Type B pancreatic cell (in vitro differentiated cells): ENCODE measurements around the gene SEPTIN2. TPM values are rescaled to one million over a fixed set of nuclear protein-coding genes. Genes with fewer than 3 reads are reported as not detected.
A peak's percentile ranks its signal among the peaks of the same experiment; 100 is the strongest.

Source experiments
- DNase-seq: peaks from one replicate; pipeline ENCODE4 v3.0.0; 2021; ENCODE audit warnings: mixed read lengths; ENCODE audit not compliant: unreplicated experiment; ENCODE audit errors: extremely low spot score
- H3K27ac Mint-ChIP-seq: 2 replicates; pipeline ENCODE4 v1.8.0; 2021; ENCODE audit warnings: mild to moderate bottlenecking, mixed read lengths
- H3K27me3 Mint-ChIP-seq: 2 replicates; pipeline ENCODE4 v1.8.0; 2021; ENCODE audit warnings: mixed read lengths
- H3K36me3 Mint-ChIP-seq: 2 replicates; pipeline ENCODE4 v1.8.0; 2021; ENCODE audit warnings: mixed read lengths
- H3K4me1 Mint-ChIP-seq: one replicate; pipeline ENCODE4 v1.8.0; 2021; ENCODE audit warnings: mixed read lengths; ENCODE audit not compliant: unreplicated experiment
- H3K4me3 Mint-ChIP-seq: 2 replicates; pipeline ENCODE4 v1.8.0; 2021; ENCODE audit warnings: mild to moderate bottlenecking, mixed read lengths
- H3K9me3 Mint-ChIP-seq: 2 replicates; pipeline ENCODE4 v1.8.0; 2021; ENCODE audit warnings: mixed read lengths
- CTCF ChIP-seq: fragments of 200-600 bp; sonication (generic); conservative IDR thresholded peaks from 2 replicates; pipeline ENCODE4 v1.5.0; 2021; ENCODE audit warnings: antibody characterized with exemption, mild to moderate bottlenecking
- total RNA-seq: library from RNA; stranded (reverse); gene quantifications from 2 replicates; pipeline ENCODE4 v1.2.1, GENCODE V29; 2021; ENCODE audit warnings: low replicate concordance

SEPTIN2 gene
- total RNA-seq, 1 donor from 2014 or later, result 425 TPM

- no peak for TF ChIP-seq CTCF
- DNase-seq, result no peak
- Mint-ChIP-seq H3K9me3 (no peaks in the 10 kb centered on the region), H3K27me3 (no peaks in the 10 kb centered on the region), H3K27ac (peak overlapping the region; percentile 98), H3K4me1 (peaks cover 43% of the 10 kb centered on the region), H3K36me3 (peaks cover 35% of the 10 kb centered on the region), H3K4me3 (peak overlapping the region; percentile 96)
Measured at GRCh38 chr2:241269707-241270520, 45.8 kb upstream of the SEPTIN2 start.

- Mint-ChIP-seq H3K4me3 (peak overlapping the region; percentile 96), H3K4me1 (peaks cover 43% of the 10 kb centered on the region), H3K9me3 (peaks cover 4% of the 10 kb centered on the region), H3K36me3 (peaks cover 38% of the 10 kb centered on the region), H3K27me3 (no peaks in the 10 kb centered on the region), H3K27ac (peak overlapping the region; percentile 98)
- no peak for DNase-seq
- TF ChIP-seq CTCF, result no peak
Measured at GRCh38 chr2:241270531-241270930, 45.2 kb upstream of the SEPTIN2 start.

GRCh38 chr2:241271706-241272302, 43.9 kb upstream of the SEPTIN2 start:
- Mint-ChIP-seq H3K27me3 (no peaks in the 10 kb centered on the region), H3K36me3 (peaks cover 32% of the 10 kb centered on the region), H3K4me3 (peak overlapping the region; percentile 96), H3K4me1 (peaks cover 43% of the 10 kb centered on the region), H3K9me3 (peaks cover 7% of the 10 kb centered on the region), H3K27ac (peak overlapping the region; percentile 98)
- no peak for TF ChIP-seq CTCF
- peak; percentile 77 for DNase-seq

- peak overlapping the region; percentile 86 for H3K4me3 Mint-ChIP-seq
- no peaks in the 10 kb centered on the region for H3K27me3 Mint-ChIP-seq
- no peak for TF ChIP-seq CTCF
- H3K9me3 Mint-ChIP-seq, result peaks cover 7% of the 10 kb centered on the region
- H3K27ac Mint-ChIP-seq, result peak overlapping the region; percentile 81
- peaks cover 34% of the 10 kb centered on the region for H3K36me3 Mint-ChIP-seq
- peaks cover 43% of the 10 kb centered on the region for H3K4me1 Mint-ChIP-seq
- DNase-seq, result peak; percentile 77
Measured at GRCh38 chr2:241272303-241273209, 43.2 kb upstream of the SEPTIN2 start.

- peaks cover 39% of the 10 kb centered on the region for H3K4me1 Mint-ChIP-seq
Measured at GRCh38 chr2:241273210-241274020, 42.3 kb upstream of the SEPTIN2 start.

More at GRCh38 chr2:241273210-241274020, 42.3 kb upstream of the SEPTIN2 start:
- H3K36me3 Mint-ChIP-seq, result peaks cover 26% of the 10 kb centered on the region
- H3K4me3 Mint-ChIP-seq, result peak overlapping the region; percentile 86
- H3K27me3 Mint-ChIP-seq, result no peaks in the 10 kb centered on the region
- no peak for DNase-seq
- TF ChIP-seq CTCF, result no peak
- peaks cover 7% of the 10 kb centered on the region for H3K9me3 Mint-ChIP-seq
- peak overlapping the region; percentile 81 for H3K27ac Mint-ChIP-seq
